SK-N-SH treated with all-trans-retinoic acid at 6 μM for 48 hours (cell line): Measurements from ENCODE around the gene ARHGAP18.

ENCODE experiments used
- ATAC-seq: fragments of 200-7000 bp; cut with Tn5 transposase; 3 replicates; pipeline ENCODE4 v1.9.1; 2020; ENCODE audit warnings: mild to moderate bottlenecking, moderate library complexity
- ARNTL ChIP-seq: fragments of 450-650 bp; formaldehyde crosslinking; IDR thresholded peaks from 2 replicates; pipeline ENCODE4 v1.5.0; 2020; ENCODE audit warnings: low read depth, mild to moderate bottlenecking, moderate library complexity, borderline replicate concordance
- BACH2 ChIP-seq: fragments of 250-450 bp; sonication (Bioruptor Pico); IDR thresholded peaks from 2 replicates; pipeline ENCODE4 v1.9.0; 2021; ENCODE audit warnings: mild to moderate bottlenecking, borderline replicate concordance
- CREB5 ChIP-seq: fragments of 250-450 bp; sonication (Bioruptor Pico); IDR thresholded peaks from 2 replicates; pipeline ENCODE4 v1.5.1; 2020; ENCODE audit warnings: low read depth, mild to moderate bottlenecking, moderate library complexity
- CSDC2 ChIP-seq: fragments of 250-450 bp; sonication (Bioruptor Pico); IDR thresholded peaks from 2 replicates; pipeline ENCODE4 v1.5.0; 2020; ENCODE audit warnings: mild to moderate bottlenecking, moderate library complexity
- CSRNP3 ChIP-seq: fragments of 250-450 bp; sonication (Bioruptor Pico); IDR thresholded peaks from 2 replicates; pipeline ENCODE4 v1.5.1; 2021; ENCODE audit warnings: mild to moderate bottlenecking, moderate library complexity
- GLIS3 ChIP-seq: fragments of 250-450 bp; sonication (Bioruptor Pico); IDR thresholded peaks from 2 replicates; pipeline ENCODE4 v1.5.0; 2020; ENCODE audit warnings: mild to moderate bottlenecking, moderate library complexity
- OSR1 ChIP-seq: fragments of 250-450 bp; sonication (Bioruptor Pico); IDR thresholded peaks from 2 replicates; pipeline ENCODE4 v1.8.0; 2022; ENCODE audit warnings: moderate library complexity, mild to moderate bottlenecking, inconsistent platforms
- POU6F1 ChIP-seq: fragments of 250-450 bp; sonication (Bioruptor Pico); IDR thresholded peaks from 2 replicates; pipeline ENCODE4 v1.8.0; 2021; ENCODE audit warnings: low read depth, mild to moderate bottlenecking, moderate library complexity, borderline replicate concordance
- RARB ChIP-seq: fragments of 250-450 bp; sonication (Bioruptor Pico); IDR thresholded peaks from 2 replicates; pipeline ENCODE4 v1.8.0; 2021; ENCODE audit warnings: mild to moderate bottlenecking, moderate library complexity
- SNAI2 ChIP-seq: fragments of 250-450 bp; sonication (Bioruptor Pico); IDR thresholded peaks from 2 replicates; pipeline ENCODE4 v1.5.0; 2020; ENCODE audit warnings: mild to moderate bottlenecking, moderate library complexity
- TCF4 ChIP-seq: fragments of 250-450 bp; sonication (Bioruptor Pico); IDR thresholded peaks from 2 replicates; pipeline ENCODE4 v1.8.0; 2021; ENCODE audit warnings: mild to moderate bottlenecking, moderate library complexity, borderline replicate concordance
- TOX ChIP-seq: fragments of 250-450 bp; sonication (Bioruptor Pico); IDR thresholded peaks from 2 replicates; pipeline ENCODE4 v1.8.0; 2021; ENCODE audit warnings: mild to moderate bottlenecking, moderate library complexity, borderline replicate concordance
- TSHZ2 ChIP-seq: fragments of 250-450 bp; sonication (Bioruptor Pico); IDR thresholded peaks from 2 replicates; pipeline ENCODE4 v1.5.0; 2020; ENCODE audit warnings: mild to moderate bottlenecking, moderate library complexity
- ZC3H10 ChIP-seq: fragments of 250-450 bp; sonication (Bioruptor Pico); IDR thresholded peaks from 2 replicates; pipeline ENCODE4 v1.5.1; 2021; ENCODE audit warnings: mild to moderate bottlenecking, moderate library complexity
- ZFP3 ChIP-seq: fragments of 250-450 bp; sonication (Bioruptor Pico); IDR thresholded peaks from 2 replicates; pipeline ENCODE4 v1.5.0; 2020; ENCODE audit warnings: mild to moderate bottlenecking, moderate library complexity
- ZFP30 ChIP-seq: fragments of 450-650 bp; formaldehyde crosslinking; IDR thresholded peaks from 2 replicates; pipeline ENCODE4 v1.5.0; 2022; ENCODE audit warnings: mild to moderate bottlenecking, moderate library complexity
- ZNF565 ChIP-seq: fragments of 450-650 bp; formaldehyde crosslinking; conservative IDR thresholded peaks from 2 replicates; pipeline ENCODE4 v1.5.0; 2020; ENCODE audit warnings: low read depth, mild to moderate bottlenecking, moderate library complexity
- ZNF70 ChIP-seq: fragments of 450-650 bp; formaldehyde crosslinking; IDR thresholded peaks from 2 replicates; pipeline ENCODE4 v1.5.0; 2020; ENCODE audit warnings: mild to moderate bottlenecking, moderate library complexity

ARHGAP18 gene

GRCh38 chr6:129637340-129638054 is 72.5 kb downstream of the ARHGAP18 start (continued):
- TF ChIP-seq TOX (CRISPR knock-in tag) (no peak), ZNF70 (CRISPR knock-in tag) (no peak), ZC3H10 (CRISPR knock-in tag) (no peak), POU6F1 (CRISPR knock-in tag) (no peak), ZNF565 (CRISPR knock-in tag) (no peak), ZFP3 (CRISPR knock-in tag) (no peak), TSHZ2 (CRISPR knock-in tag) (no peak)

GRCh38 chr6:129635396-129636130 is 74.4 kb downstream of the ARHGAP18 start:
- peak; percentile 60 for ATAC-seq
- TF ChIP-seq GLIS3 (CRISPR knock-in tag) (no peak), BACH2 (no peak), ZFP30 (no peak), RARB (CRISPR knock-in tag) (no peak), CSDC2 (CRISPR knock-in tag) (no peak), CREB5 (CRISPR knock-in tag) (no peak), OSR1 (CRISPR knock-in tag) (no peak), TCF4 (CRISPR knock-in tag) (no peak), SNAI2 (CRISPR knock-in tag) (no peak), TOX (CRISPR knock-in tag) (no peak)

GRCh38 chr6:129634411-129635230 is 75.4 kb downstream of the ARHGAP18 start:
- TF ChIP-seq ZFP30 (no peak), ARNTL (CRISPR knock-in tag) (no peak), POU6F1 (CRISPR knock-in tag) (no peak), TSHZ2 (CRISPR knock-in tag) (no peak), CSRNP3 (CRISPR knock-in tag) (no peak)
- ATAC-seq = no peak
